PC-3 (cell line): Measurements from ENCODE around the gene ELP5. TPM values are rescaled to one million over a fixed set of nuclear protein-coding genes. Genes with fewer than 3 reads are reported as not detected.

Experiments
- ATAC-seq: fragments of 200-7000 bp; cut with Tn5 transposase; 2 replicates; pipeline ENCODE4 v1.9.1; 2020; ENCODE audit warnings: mild to moderate bottlenecking, moderate library complexity
- BruUV-seq: library from RNA; stranded (reverse); fragments of 400-500 nt; replicated peaks from 2 replicates; lab custom pipeline; 2021; lab: Mats Ljungman, UMichigan
- CTCF ChIA-PET: fragments of 300-600 bp; sonication (Branson Sonifier 250); formaldehyde crosslinking; loops from one replicate; lab custom pipeline; 2022; ENCODE audit warnings: antibody characterized with exemption; lab: Charles Lee
- POLR2A ChIA-PET: fragments of 300-600 bp; sonication (Branson Sonifier 250); formaldehyde crosslinking; loops from one replicate; lab custom pipeline; 2022; ENCODE audit warnings: antibody characterized with exemption; ENCODE audit not compliant: unreplicated experiment; lab: Charles Lee
- DNase-seq: peaks from one replicate; pipeline ENCODE4 v3.0.0-alpha.2; 2015
- H2AFZ ChIP-seq: fragments of 300-600 bp; sonication (generic); 2 replicates; pipeline ENCODE4 v1.6.0; 2016; ENCODE audit warnings: antibody characterized with exemption, low read length
- H3F3A ChIP-seq: fragments of 300-600 bp; sonication (generic); one replicate; pipeline ENCODE4 v1.6.0; 2017; ENCODE audit warnings: antibody characterized with exemption, low read length, control low read depth, mild to moderate bottlenecking; ENCODE audit not compliant: unreplicated experiment
- H3K27ac ChIP-seq: fragments of 300-600 bp; sonication (generic); 2 replicates; pipeline ENCODE4 v1.5.1; 2016; ENCODE audit warnings: mild to moderate bottlenecking, low read length
- H3K27me3 ChIP-seq: fragments of 300-600 bp; sonication (generic); 2 replicates; pipeline ENCODE4 v1.6.1; 2016; ENCODE audit warnings: low read length, mixed read lengths
- H3K36me3 ChIP-seq: fragments of 300-600 bp; sonication (generic); 2 replicates; pipeline ENCODE4 v1.6.1; 2016; ENCODE audit warnings: low read depth, mixed run types, low read length, mixed read lengths
- H3K4me1 ChIP-seq: fragments of 300-600 bp; sonication (generic); 2 replicates; pipeline ENCODE4 v1.5.1; 2016; ENCODE audit warnings: low read length; ENCODE audit not compliant: insufficient read depth
- H3K4me2 ChIP-seq: fragments of 300-600 bp; sonication (generic); 2 replicates; pipeline ENCODE4 v1.6.0; 2016; ENCODE audit warnings: low read length
- H3K4me3 ChIP-seq: fragments of 300-600 bp; sonication (generic); 2 replicates; pipeline ENCODE4 v1.5.1; 2016; ENCODE audit warnings: mild to moderate bottlenecking, low read length, mixed read lengths
- H3K79me2 ChIP-seq: fragments of 300-600 bp; sonication (generic); 2 replicates; pipeline ENCODE4 v1.6.1; 2017; ENCODE audit warnings: low read length, mixed read lengths
- H3K9ac ChIP-seq: fragments of 300-600 bp; sonication (generic); 2 replicates; pipeline ENCODE4 v1.6.0; 2016; ENCODE audit warnings: mild to moderate bottlenecking, low read length
- H3K9me2 ChIP-seq: fragments of 300-600 bp; sonication (generic); replicated peaks from 2 replicates; pipeline ENCODE4 v1.6.1; 2016; ENCODE audit warnings: mixed run types, low read length, mixed read lengths
- H3K9me3 ChIP-seq: fragments of 300-600 bp; sonication (generic); 2 replicates; pipeline ENCODE4 v1.6.1; 2016; ENCODE audit warnings: low read length, mixed read lengths
- H4K20me1 ChIP-seq: fragments of 300-600 bp; sonication (generic); 2 replicates; pipeline ENCODE4 v1.6.1; 2016; ENCODE audit warnings: low read length, mixed read lengths
- CTCF ChIP-seq: fragments of 300-600 bp; sonication (generic); conservative IDR thresholded peaks from 2 replicates; pipeline ENCODE4 v1.5.1; 2017; ENCODE audit warnings: antibody characterized with exemption, low read depth, mild to moderate bottlenecking, low read length
- EZH2 ChIP-seq: fragments of 300-600 bp; sonication (generic); IDR thresholded peaks from one replicate; pipeline ENCODE4 v1.6.1; 2017; ENCODE audit warnings: antibody characterized with exemption, mild to moderate bottlenecking, low read length; ENCODE audit not compliant: unreplicated experiment
- EZH2phosphoT487 ChIP-seq: fragments of 300-600 bp; sonication (generic); IDR thresholded peaks from 2 replicates; pipeline ENCODE4 v1.6.1; 2018; ENCODE audit warnings: mild to moderate bottlenecking, antibody characterized with exemption, low read length, borderline replicate concordance
- intact Hi-C: fragments of 100-400 bp; cut with micrococcal nuclease; formaldehyde crosslinking; loops from 2 replicates; pipeline ENCODE4 v1.9.0; 2023
- total RNA-seq: library from RNA; depleted of rRNA; stranded (reverse); fragments of >200 nt; gene quantifications from 2 replicates; pipeline ENCODE4 v1.2.3, GENCODE V29; 2014

ELP5 gene
- total RNA-seq, 1 experiment from 2014 or later: 67.5 TPM

GRCh38 chr17:7214300-7215135 lies 37.5 kb upstream of the ELP5 start:
- H2AFZ ChIP-seq: peak overlapping the region; percentile 58
- BruUV-seq: no TSS peak
- ATAC-seq (peak; percentile 80), DNase-seq (peak; percentile 96)
- POLR2A ChIA-PET: no interaction called here
- H3K36me3 ChIP-seq: no peaks in the 10 kb centered on the region
- CTCF ChIA-PET: interaction anchor here (0.6 kb wide), 3 partner anchors 35 to 168 kb away, joined by 3 read pairs; no protein-coding TSS in a partner anchor
- H3F3A ChIP-seq: no peaks in the 10 kb centered on the region
- TF ChIP-seq CTCF (peak; percentile 51), EZH2 (no peak), EZH2phosphoT487 (no peak)
- H3K4me2 ChIP-seq: peak overlapping the region; percentile 82
- H4K20me1 ChIP-seq: no peaks in the 10 kb centered on the region
- peaks cover 23% of the 10 kb centered on the region for H3K4me1 ChIP-seq
- H3K9me2 ChIP-seq: no peaks in the 10 kb centered on the region
- no peaks in the 10 kb centered on the region for H3K9me3 ChIP-seq
- intact Hi-C loops: no loop called here
- H3K4me3 ChIP-seq: peak overlapping the region; percentile 63
- H3K27me3 ChIP-seq: no peaks in the 10 kb centered on the region
- H3K79me2 ChIP-seq: peaks cover 29% of the 10 kb centered on the region
- 0 out of 2 replicates have a peak overlapping the region, but pooled peaks have one; percentile 3 for H3K9ac ChIP-seq
- H3K27ac ChIP-seq: no peak overlapping the region

GRCh38 chr17:7215136-7215638 lies 36.8 kb upstream of the ELP5 start:
- peak overlapping the region; percentile 63; the same call in 1 of the 2 replicates for H3K4me3 ChIP-seq

More at GRCh38 chr17:7215136-7215638, 36.8 kb upstream of the ELP5 start:
- TF ChIP-seq EZH2phosphoT487 (no peak), EZH2 (no peak), CTCF (no peak)
- DNase-seq (peak; percentile 86), ATAC-seq (no peak)
- Histone ChIP-seq H2AFZ (no peak overlapping the region), H3K9me3 (no peaks in the 10 kb centered on the region), H3K9me2 (no peaks in the 10 kb centered on the region), H3F3A (no peaks in the 10 kb centered on the region), H3K4me1 (peaks cover 23% of the 10 kb centered on the region), H4K20me1 (no peaks in the 10 kb centered on the region), H3K27ac (no peak overlapping the region), H3K9ac (no peak overlapping the region), H3K79me2 (peaks cover 29% of the 10 kb centered on the region), H3K27me3 (no peaks in the 10 kb centered on the region), H3K36me3 (no peaks in the 10 kb centered on the region), H3K4me2 (peak overlapping the region; percentile 82)
- intact Hi-C loops: no loop called here
- BruUV-seq: no TSS peak
- POLR2A ChIA-PET: no interaction called here
- CTCF ChIA-PET: interaction anchor here (0.7 kb wide), 1 partner anchor 179 kb away, joined by 4 read pairs; the partner anchor contains the start of gene SLC16A13
